Endothelial cell of umbilical vein (primary cell): ENCODE results near the gene ZNF678. TPM values are rescaled to one million over a fixed set of nuclear protein-coding genes. Genes with fewer than 3 reads are reported as not detected.
"Not testable (repeated sequence)": the region's sequence is repeated elsewhere in the genome, so short reads cannot be mapped to it uniquely, and the experiment has no call there.

Source experiments
- BruUV-seq: library from RNA; stranded (reverse); fragments of 400-500 nt; replicated peaks from 2 replicates; lab custom pipeline; 2021; lab: Mats Ljungman, UMichigan
- CTCF ChIA-PET: fragments of 300-600, 350-600 bp; sonication (Branson Sonifier 250); formaldehyde crosslinking; loops from one replicate; lab custom pipeline; 2021; ENCODE audit warnings: antibody characterized with exemption, inconsistent platforms; lab: Charles Lee
- POLR2A ChIA-PET: fragments of 300-600, 350-600 bp; sonication (Branson Sonifier 250); formaldehyde crosslinking; loops from one replicate; lab custom pipeline; 2021; ENCODE audit warnings: antibody characterized with exemption, inconsistent platforms; lab: Charles Lee
- DNase-seq: peaks from one replicate; pipeline ENCODE4 v3.0.0-alpha.2; 2011; ENCODE audit warnings: low read depth, low spot score
- FAIRE-seq: peaks from 2 replicates; lab custom pipeline; 2011; peaks lifted over from hg19 to GRCh38; lab: Jason Lieb, UNC
- H2AFZ ChIP-seq: 2 replicates; pipeline ENCODE4 v1.6.0; 2012; ENCODE audit warnings: low read depth, low read length, control low read depth, inconsistent platforms
- H3K27ac ChIP-seq: 2 replicates; pipeline ENCODE4 v1.5.1; 2011; ENCODE audit warnings: low read depth, mild to moderate bottlenecking, control low read depth, low read length, moderate library complexity; ENCODE audit not compliant: insufficient read depth
- H3K27me3 ChIP-seq, 2 experiments: 2 replicates each; pipeline versions ENCODE4 v1.6.0 to v1.6.1; 2011; ENCODE audit warnings: low read length in 2 of 2, mixed read lengths in 1 of 2; ENCODE audit not compliant: control insufficient read depth in 2 of 2, insufficient read depth in 2 of 2
- H3K36me3 ChIP-seq, 2 experiments: 2 replicates in 1 of 2; 3 replicates in 1 of 2; pipeline ENCODE4 v1.5.1; 2011; ENCODE audit warnings: low read length in 2 of 2, mild to moderate bottlenecking in 1 of 2, moderate library complexity in 1 of 2; ENCODE audit not compliant: control insufficient read depth in 2 of 2, insufficient read depth in 2 of 2; ENCODE audit errors: extremely low read depth in 1 of 2
- H3K4me1 ChIP-seq: 3 replicates; pipeline ENCODE4 v1.5.1; 2011; ENCODE audit warnings: mild to moderate bottlenecking, low read length; ENCODE audit not compliant: control insufficient read depth, insufficient read depth; ENCODE audit errors: extremely low read depth
- H3K4me2 ChIP-seq: 2 replicates; pipeline ENCODE4 v1.6.1; 2011; ENCODE audit warnings: low read length, control low read depth, mixed read lengths; ENCODE audit not compliant: insufficient read depth
- H3K4me3 ChIP-seq, 3 experiments: fragments of 200-600 bp in 1 of 3; sonication (generic), shearing (Covaris generic) in 1 of 3; replicated peaks in 1 of 3; 2 replicates each; pipeline ENCODE4 v1.5.1; 2011 to 2016; ENCODE audit warnings: control low read depth in 3 of 3, low read length in 3 of 3, mild to moderate bottlenecking in 2 of 3, inconsistent platforms in 1 of 3, low read depth in 1 of 3, moderate library complexity in 1 of 3; ENCODE audit not compliant: insufficient read depth in 1 of 3
- H3K79me2 ChIP-seq: 2 replicates; pipeline ENCODE4 v1.6.0; 2012; ENCODE audit warnings: low read length, inconsistent platforms; ENCODE audit not compliant: control insufficient read depth, insufficient read depth
- H3K9ac ChIP-seq: replicated peaks from 2 replicates; pipeline ENCODE3; 2011; ENCODE audit warnings: low read length, control low read depth; ENCODE audit not compliant: insufficient read depth; ENCODE audit errors: extremely low read depth
- H3K9me1 ChIP-seq: replicated peaks from 3 replicates; pipeline ENCODE4 v1.6.0; 2011; ENCODE audit warnings: mild to moderate bottlenecking, low read length; ENCODE audit not compliant: control insufficient read depth, insufficient read depth; ENCODE audit errors: extremely low read depth
- H3K9me3 ChIP-seq: replicated peaks from 2 replicates; pipeline ENCODE4 v1.5.1; 2012; ENCODE audit warnings: low read length, inconsistent platforms; ENCODE audit not compliant: control insufficient read depth, insufficient read depth
- H4K20me1 ChIP-seq: replicated peaks from 2 replicates; pipeline ENCODE3; 2011; ENCODE audit warnings: mild to moderate bottlenecking, low read length; ENCODE audit not compliant: control insufficient read depth, insufficient read depth; ENCODE audit errors: extremely low read depth
- EZH2 ChIP-seq: IDR thresholded peaks from 2 replicates; pipeline ENCODE4 v1.6.1; 2012; ENCODE audit warnings: borderline replicate concordance, low read depth, mild to moderate bottlenecking, moderate library complexity, low read length, inconsistent platforms; ENCODE audit not compliant: severe bottlenecking
- GATA2 ChIP-seq: IDR thresholded peaks from 2 replicates; pipeline ENCODE4 v1.7.0; 2011; ENCODE audit warnings: low read depth, mild to moderate bottlenecking, moderate library complexity, mixed read lengths, low read length; ENCODE audit not compliant: insufficient read length, insufficient read depth
- JUN ChIP-seq: IDR thresholded peaks from 2 replicates; pipeline ENCODE4 v1.6.1; 2011; ENCODE audit warnings: borderline replicate concordance, low read depth; ENCODE audit not compliant: insufficient read length, insufficient read depth
- MYC ChIP-seq: IDR thresholded peaks from one replicate; pipeline ENCODE4 v1.6.1; 2011; ENCODE audit warnings: mild to moderate bottlenecking, low read depth, low read length
- POLR2A ChIP-seq: IDR thresholded peaks from 2 replicates; pipeline ENCODE4 v1.6.1; 2012; ENCODE audit warnings: low read depth, mild to moderate bottlenecking, control low read depth, low read length
- POLR2AphosphoS5 ChIP-seq: IDR thresholded peaks from 2 replicates; pipeline ENCODE4 v1.6.1; 2012; ENCODE audit warnings: low read depth, mild to moderate bottlenecking, control low read depth, low read length, moderate library complexity; ENCODE audit not compliant: insufficient read depth
- dilution Hi-C: fragments of 300-500 bp; cut with MboI; formaldehyde crosslinking; loops from one replicate; pipeline ENCODE4 v1.15.0; 2019; ENCODE audit warnings: low sequenced_read_pairs; ENCODE audit not compliant: extremely low pct_ligation_motif_present
- intact Hi-C: fragments of 100-400 bp; cut with micrococcal nuclease; formaldehyde crosslinking; loops from one replicate; pipeline ENCODE4 v1.10.0; 2022
- polyA plus RNA-seq, 4 experiments: library from polyadenylated mRNA; depleted of rRNA in 3 of 4; stranded (reverse) in 3 of 4; unstranded in 1 of 4; fragments of >200 nt; gene quantifications; 2 replicates each; pipeline versions ENCODE4 v1.2.1 to v1.2.3, GENCODE V29; 2011 to 2012; ENCODE audit warnings: missing spikeins in 1 of 4
- total RNA-seq: library from RNA; stranded (reverse); gene quantifications from 2 replicates; pipeline ENCODE4 v1.2.3, GENCODE V29; 2021
- TF ChIP-seq, protein P1 (sequence below): IDR thresholded peaks from 2 replicates; pipeline ENCODE4 v1.6.1; 2011; ENCODE audit not compliant: insufficient read depth, insufficient read length
- TF ChIP-seq, protein P2 (sequence below), 2 donors: IDR thresholded peaks; 1 replicate in 1 of 2; 2 replicates in 1 of 2; pipeline ENCODE4 v1.5.1; 2011; ENCODE audit warnings: low read length in 2 of 2, mild to moderate bottlenecking in 2 of 2, moderate library complexity in 2 of 2, control low read depth in 1 of 2, inconsistent platforms in 1 of 2, low read depth in 1 of 2; ENCODE audit not compliant: insufficient read depth in 1 of 2; ENCODE audit errors: extremely low read depth in 1 of 2

The ZNF678 gene
- total and polyA plus RNA-seq, 2 donors (not counting 3 experiments of a cell fraction or from before 2014, with no cell fraction given) = 2.1 to 7.7 TPM

DNA sequence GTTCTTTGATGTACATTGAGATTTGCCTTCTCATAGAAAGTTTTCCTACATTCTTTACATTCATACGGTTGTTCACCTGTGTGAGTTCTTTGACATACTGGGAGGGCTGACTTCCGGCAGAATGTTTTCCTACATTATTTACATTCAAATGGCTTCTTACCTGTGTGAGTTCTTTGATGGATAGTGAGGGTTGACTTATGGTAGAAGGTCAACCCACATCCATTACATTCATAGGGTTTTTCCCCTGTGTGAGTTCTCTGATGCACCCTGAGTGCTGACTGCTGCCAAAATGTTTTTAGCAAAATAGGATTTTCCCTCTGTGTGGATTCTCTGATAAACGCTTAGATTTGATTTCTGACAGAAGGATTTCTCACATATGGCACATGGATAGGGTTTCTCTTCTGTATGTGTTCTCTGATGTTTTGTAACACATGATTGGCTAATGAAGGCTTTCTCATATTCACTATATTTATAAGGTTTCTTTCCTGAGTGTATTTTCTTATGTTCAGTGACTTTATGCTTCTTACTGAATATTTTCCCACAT lies 134.0 kb downstream of the ZNF678 start:
- H3K79me2 ChIP-seq = no peaks in the 10 kb centered on the region
- intact Hi-C loops (no loop called here), dilution Hi-C loops (no loop called here)
- H3K36me3 ChIP-seq = no peaks in the 10 kb centered on the region
- POLR2A ChIA-PET = no interaction called here
- FAIRE-seq = no peak
- H3K9me3 ChIP-seq = peaks cover 3% of the 10 kb centered on the region
- H3K27ac ChIP-seq = no peak overlapping the region
- H3K9me1 ChIP-seq = no peaks in the 10 kb centered on the region
- H3K4me2 ChIP-seq = no peak overlapping the region
- H3K27me3 ChIP-seq = no peaks in the 10 kb centered on the region
- no peak for DNase-seq
- H4K20me1 ChIP-seq = no peaks in the 10 kb centered on the region
- CTCF ChIA-PET = no interaction called here
- no peak for TF ChIP-seq POLR2A
- no peak for TF ChIP-seq MYC
- no peak for TF ChIP-seq POLR2AphosphoS5
- TF ChIP-seq, protein P1, sequence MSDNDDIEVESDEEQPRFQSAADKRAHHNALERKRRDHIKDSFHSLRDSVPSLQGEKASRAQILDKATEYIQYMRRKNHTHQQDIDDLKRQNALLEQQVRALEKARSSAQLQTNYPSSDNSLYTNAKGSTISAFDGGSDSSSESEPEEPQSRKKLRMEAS = no peak
- TF ChIP-seq GATA2 = no peak
- TF ChIP-seq EZH2 = no peak
- TF ChIP-seq JUN = no peak
- TF ChIP-seq, protein P2, sequence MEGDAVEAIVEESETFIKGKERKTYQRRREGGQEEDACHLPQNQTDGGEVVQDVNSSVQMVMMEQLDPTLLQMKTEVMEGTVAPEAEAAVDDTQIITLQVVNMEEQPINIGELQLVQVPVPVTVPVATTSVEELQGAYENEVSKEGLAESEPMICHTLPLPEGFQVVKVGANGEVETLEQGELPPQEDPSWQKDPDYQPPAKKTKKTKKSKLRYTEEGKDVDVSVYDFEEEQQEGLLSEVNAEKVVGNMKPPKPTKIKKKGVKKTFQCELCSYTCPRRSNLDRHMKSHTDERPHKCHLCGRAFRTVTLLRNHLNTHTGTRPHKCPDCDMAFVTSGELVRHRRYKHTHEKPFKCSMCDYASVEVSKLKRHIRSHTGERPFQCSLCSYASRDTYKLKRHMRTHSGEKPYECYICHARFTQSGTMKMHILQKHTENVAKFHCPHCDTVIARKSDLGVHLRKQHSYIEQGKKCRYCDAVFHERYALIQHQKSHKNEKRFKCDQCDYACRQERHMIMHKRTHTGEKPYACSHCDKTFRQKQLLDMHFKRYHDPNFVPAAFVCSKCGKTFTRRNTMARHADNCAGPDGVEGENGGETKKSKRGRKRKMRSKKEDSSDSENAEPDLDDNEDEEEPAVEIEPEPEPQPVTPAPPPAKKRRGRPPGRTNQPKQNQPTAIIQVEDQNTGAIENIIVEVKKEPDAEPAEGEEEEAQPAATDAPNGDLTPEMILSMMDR (IDR thresholded peaks at IDR 0.05; ENCODE audit: extremely low read depth in 1 of 2, insufficient read depth in 1 of 2, low read depth in 1 of 2, low read length in 2 of 2) = no peak
- H3K4me3 ChIP-seq = no peak overlapping the region
- no peaks in the 10 kb centered on the region for H3K4me1 ChIP-seq
- BruUV-seq = no TSS peak
- H2AFZ ChIP-seq = no peak overlapping the region
- H3K9ac ChIP-seq = no peak overlapping the region

DNA sequence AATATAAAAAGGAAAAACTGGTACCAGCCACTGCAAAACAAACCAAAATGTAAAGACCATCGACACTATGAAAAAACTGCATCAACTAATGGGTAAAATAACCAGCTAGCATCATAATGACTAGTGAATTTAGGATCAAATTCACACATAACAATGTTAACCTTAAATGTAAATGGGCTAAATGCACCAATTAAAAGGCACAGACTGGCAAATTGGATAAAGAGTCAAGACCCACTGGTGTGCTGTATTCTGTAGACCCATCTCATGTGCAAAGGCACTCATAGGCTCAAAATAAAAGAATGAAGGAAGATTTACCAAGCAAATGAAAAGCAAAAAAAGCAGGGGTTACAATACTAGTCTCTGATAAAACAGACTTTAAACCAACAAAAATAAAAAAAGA lies 138.3 kb downstream of the ZNF678 start:
- H2AFZ ChIP-seq, DNase-seq, POLR2A ChIA-PET, H3K79me2 ChIP-seq, H3K4me2 ChIP-seq, H3K9ac ChIP-seq, H3K36me3 ChIP-seq, H4K20me1 ChIP-seq, H3K4me3 ChIP-seq, BruUV-seq, FAIRE-seq, H3K27me3 ChIP-seq, CTCF ChIA-PET, intact Hi-C loops, H3K4me1 ChIP-seq, H3K9me1 ChIP-seq, H3K27ac ChIP-seq, H3K9me3 ChIP-seq, dilution Hi-C loops: not testable (repeated sequence)
